ENCODE results near the gene RPS28.
"Not testable (repeated sequence)": the region's sequence is repeated elsewhere in the genome, so short reads cannot be mapped to it uniquely, and the experiment has no call there.

RPS28 gene

GRCh38 chr19:8321067-8321985 lies at the start of gene RPS28, which contains the start of gene NDUFA7:
Gene RPS28 (plus strand): TSS chr19:8321496. CDS start chr19:8321531, 35 bp downstream.
Gene NDUFA7 (minus strand): TSS chr19:8321375. CDS start chr19:8321358, 17 bp downstream.
- peak; percentile 99 for DNase-seq

- not testable (repeated sequence) for DNase-seq
Observed at GRCh38 chr19:8276508-8276907, 44.8 kb upstream of the RPS28 start.

GRCh38 chr19:8291337-8291736 lies 30.0 kb upstream of the RPS28 start:
- DNase-seq: not testable (repeated sequence)

GRCh38 chr19:8302357-8302691 lies 19.0 kb upstream of the RPS28 start:
- DNase-seq: no peak

- peak; percentile 20 for DNase-seq
Observed at GRCh38 chr19:8302734-8303133, 18.6 kb upstream of the RPS28 start.

GRCh38 chr19:8304841-8305621 lies 16.3 kb upstream of the RPS28 start:
- DNase-seq: peak; percentile 67

- peak; percentile 20 for DNase-seq
Observed at GRCh38 chr19:8305798-8306197, 15.5 kb upstream of the RPS28 start.

GRCh38 chr19:8306235-8307054 lies 14.9 kb upstream of the RPS28 start:
- peak; percentile 25 for DNase-seq

- no peak for DNase-seq
Observed at GRCh38 chr19:8307400-8307964, 13.8 kb upstream of the RPS28 start.

GRCh38 chr19:8307965-8308866 lies 13.1 kb upstream of the RPS28 start, which contains the start of gene CD320:
Gene CD320 (minus strand): TSS chr19:8308358. CDS start chr19:8308290, 68 bp downstream.
- peak; percentile 92 for DNase-seq

- DNase-seq: no peak
Observed at GRCh38 chr19:8308891-8309291, 12.4 kb upstream of the RPS28 start.

GRCh38 chr19:8310342-8311055 lies 10.8 kb upstream of the RPS28 start:
- DNase-seq: no peak

- DNase-seq: no peak
Observed at GRCh38 chr19:8311461-8312260, 9.6 kb upstream of the RPS28 start.

- not testable (repeated sequence) for DNase-seq
Observed at GRCh38 chr19:8314981-8315640, 6.2 kb upstream of the RPS28 start.

- DNase-seq: no peak
Observed at GRCh38 chr19:8316351-8317125, 4.8 kb upstream of the RPS28 start.

- not testable (repeated sequence) for DNase-seq
Observed at GRCh38 chr19:8318835-8319234, 2.5 kb upstream of the RPS28 start.

GRCh38 chr19:8319807-8320520 lies 1.3 kb upstream of the RPS28 start:
- no peak for DNase-seq
